Measurements from ENCODE around the gene RASL11B. TPM values are rescaled to one million over a fixed set of nuclear protein-coding genes. Genes with fewer than 3 reads are reported as not detected.

The RASL11B gene
- polyA plus RNA-seq (2012; ENCODE audit: low read depth, missing spikeins) = not detected

GRCh38 chr4:52861879-52862616 lies at the start of gene RASL11B:
RASL11B (plus strand) TSS chr4:52862317; CDS start chr4:52862508, 191 bp downstream.
- TF ChIP-seq POU2F2 (IDR thresholded peaks at IDR 0.05; ENCODE audit: low read depth, low read length) (no peak), POLR2A (IDR thresholded peaks at IDR 0.05; ENCODE audit: low read depth, low read length) (no peak), TAF1 (IDR thresholded peaks at IDR 0.05; ENCODE audit: low read depth, low read length) (peak; percentile 21; the same call in 1 of the 2 replicates), PAX5 (IDR thresholded peaks at IDR 0.05; ENCODE audit: insufficient read depth, low read length, severe bottlenecking) (no peak), SPI1 (IDR thresholded peaks at IDR 0.05; ENCODE audit: low read depth, low read length) (no peak)
- FAIRE-seq (peak; percentile 91), DNase-seq (ENCODE audit: insufficient read length, low spot score) (peak; percentile 96)

GRCh38 chr4:52813546-52813945 lies 48.6 kb upstream of the RASL11B start:
- TF ChIP-seq POLR2A (IDR thresholded peaks at IDR 0.05; ENCODE audit: low read depth, low read length) (no peak), PAX5 (IDR thresholded peaks at IDR 0.05; ENCODE audit: insufficient read depth, low read length, severe bottlenecking) (no peak), POLR2AphosphoS5 (IDR thresholded peaks at IDR 0.05; ENCODE audit: low read depth, low read length) (no peak), POU2F2 (IDR thresholded peaks at IDR 0.05; ENCODE audit: low read depth, low read length) (no peak), TAF1 (IDR thresholded peaks at IDR 0.05; ENCODE audit: low read depth, low read length) (no peak), SPI1 (IDR thresholded peaks at IDR 0.05; ENCODE audit: low read depth, low read length) (no peak)
- FAIRE-seq = no peak

GRCh38 chr4:52822583-52822971 lies 39.5 kb upstream of the RASL11B start:
- FAIRE-seq (no peak), DNase-seq (ENCODE audit: insufficient read length, low spot score) (no peak)
- no peak for TF ChIP-seq TAF1 (IDR thresholded peaks at IDR 0.05; ENCODE audit: low read depth, low read length)
- no peak for TF ChIP-seq PAX5 (IDR thresholded peaks at IDR 0.05; ENCODE audit: insufficient read depth, low read length, severe bottlenecking)
- TF ChIP-seq SPI1 (IDR thresholded peaks at IDR 0.05; ENCODE audit: low read depth, low read length) = no peak
- no peak for TF ChIP-seq POLR2AphosphoS5 (IDR thresholded peaks at IDR 0.05; ENCODE audit: low read depth, low read length)
- no peak for TF ChIP-seq POLR2A (IDR thresholded peaks at IDR 0.05; ENCODE audit: low read depth, low read length)
- TF ChIP-seq POU2F2 (IDR thresholded peaks at IDR 0.05; ENCODE audit: low read depth, low read length) = no peak

More at GRCh38 chr4:52813546-52813945, 48.6 kb upstream of the RASL11B start:
- DNase-seq (ENCODE audit: insufficient read length, low spot score) = no peak

- FAIRE-seq (no peak), DNase-seq (ENCODE audit: insufficient read length, low spot score) (no peak)
- no peak for TF ChIP-seq POLR2A (IDR thresholded peaks at IDR 0.05; ENCODE audit: low read depth, low read length)
- TF ChIP-seq TAF1 (IDR thresholded peaks at IDR 0.05; ENCODE audit: low read depth, low read length) = no peak
- TF ChIP-seq PAX5 (IDR thresholded peaks at IDR 0.05; ENCODE audit: insufficient read depth, low read length, severe bottlenecking) = no peak
- TF ChIP-seq POLR2AphosphoS5 (IDR thresholded peaks at IDR 0.05; ENCODE audit: low read depth, low read length) = no peak
- no peak for TF ChIP-seq POU2F2 (IDR thresholded peaks at IDR 0.05; ENCODE audit: low read depth, low read length)
- no peak for TF ChIP-seq SPI1 (IDR thresholded peaks at IDR 0.05; ENCODE audit: low read depth, low read length)
These were observed 39.0 kb upstream of the RASL11B start for GRCh38 chr4:52822972-52823701.

- DNase-seq (ENCODE audit: insufficient read length, low spot score) (no peak), FAIRE-seq (no peak)
- no peak for TF ChIP-seq POLR2AphosphoS5 (IDR thresholded peaks at IDR 0.05; ENCODE audit: low read depth, low read length)
- TF ChIP-seq POLR2A (IDR thresholded peaks at IDR 0.05; ENCODE audit: low read depth, low read length) = no peak
- TF ChIP-seq POU2F2 (IDR thresholded peaks at IDR 0.05; ENCODE audit: low read depth, low read length) = no peak
- TF ChIP-seq PAX5 (IDR thresholded peaks at IDR 0.05; ENCODE audit: insufficient read depth, low read length, severe bottlenecking) = no peak
- no peak for TF ChIP-seq TAF1 (IDR thresholded peaks at IDR 0.05; ENCODE audit: low read depth, low read length)
- no peak for TF ChIP-seq SPI1 (IDR thresholded peaks at IDR 0.05; ENCODE audit: low read depth, low read length)
These were observed 38.4 kb upstream of the RASL11B start for GRCh38 chr4:52823702-52824092.

GRCh38 chr4:52824270-52824602 lies 37.9 kb upstream of the RASL11B start:
- DNase-seq (ENCODE audit: insufficient read length, low spot score) = no peak
- TF ChIP-seq POU2F2 (IDR thresholded peaks at IDR 0.05; ENCODE audit: low read depth, low read length) (no peak), TAF1 (IDR thresholded peaks at IDR 0.05; ENCODE audit: low read depth, low read length) (no peak), POLR2AphosphoS5 (IDR thresholded peaks at IDR 0.05; ENCODE audit: low read depth, low read length) (no peak), PAX5 (IDR thresholded peaks at IDR 0.05; ENCODE audit: insufficient read depth, low read length, severe bottlenecking) (no peak), SPI1 (IDR thresholded peaks at IDR 0.05; ENCODE audit: low read depth, low read length) (no peak), POLR2A (IDR thresholded peaks at IDR 0.05; ENCODE audit: low read depth, low read length) (no peak)
- FAIRE-seq = no peak

GRCh38 chr4:52824603-52825459 lies 37.3 kb upstream of the RASL11B start:
- FAIRE-seq (no peak), DNase-seq (ENCODE audit: insufficient read length, low spot score) (no peak)
- TF ChIP-seq POLR2A (IDR thresholded peaks at IDR 0.05; ENCODE audit: low read depth, low read length) (no peak), TAF1 (IDR thresholded peaks at IDR 0.05; ENCODE audit: low read depth, low read length) (no peak), POU2F2 (IDR thresholded peaks at IDR 0.05; ENCODE audit: low read depth, low read length) (no peak), POLR2AphosphoS5 (IDR thresholded peaks at IDR 0.05; ENCODE audit: low read depth, low read length) (no peak), PAX5 (IDR thresholded peaks at IDR 0.05; ENCODE audit: insufficient read depth, low read length, severe bottlenecking) (no peak), SPI1 (IDR thresholded peaks at IDR 0.05; ENCODE audit: low read depth, low read length) (no peak)

- DNase-seq (ENCODE audit: insufficient read length, low spot score) (no peak), FAIRE-seq (no peak)
- TF ChIP-seq SPI1 (IDR thresholded peaks at IDR 0.05; ENCODE audit: low read depth, low read length) = no peak
- TF ChIP-seq TAF1 (IDR thresholded peaks at IDR 0.05; ENCODE audit: low read depth, low read length) = no peak
- no peak for TF ChIP-seq POLR2AphosphoS5 (IDR thresholded peaks at IDR 0.05; ENCODE audit: low read depth, low read length)
- no peak for TF ChIP-seq POLR2A (IDR thresholded peaks at IDR 0.05; ENCODE audit: low read depth, low read length)
- no peak for TF ChIP-seq POU2F2 (IDR thresholded peaks at IDR 0.05; ENCODE audit: low read depth, low read length)
- no peak for TF ChIP-seq PAX5 (IDR thresholded peaks at IDR 0.05; ENCODE audit: insufficient read depth, low read length, severe bottlenecking)
These were observed 36.5 kb upstream of the RASL11B start for GRCh38 chr4:52825460-52826090.

Data from GM12891 (cell line).